H7 (cell line): Measurements from ENCODE around the gene ECHDC1. TPM values are rescaled to one million over a fixed set of nuclear protein-coding genes. Genes with fewer than 3 reads are reported as not detected.

Experiments
- DNase-seq: peaks from one replicate; pipeline ENCODE4 v3.0.0; 2012
- H3K27me3 ChIP-seq: 2 replicates; pipeline ENCODE4 v1.6.0; 2011; ENCODE audit warnings: mild to moderate bottlenecking, low read length; ENCODE audit not compliant: control insufficient read depth, insufficient read depth
- H3K36me3 ChIP-seq: replicated peaks from 2 replicates; pipeline ENCODE4 v1.5.1; 2011; ENCODE audit warnings: low read length; ENCODE audit not compliant: control insufficient read depth, insufficient read depth
- H3K4me3 ChIP-seq: 2 replicates; pipeline ENCODE4 v1.5.1; 2011; ENCODE audit warnings: low read depth, mild to moderate bottlenecking, control low read depth, low read length, moderate library complexity; ENCODE audit not compliant: insufficient read depth
- total RNA-seq: library from RNA; depleted of rRNA; stranded (reverse); fragments of >200 nt; shearing (Covaris generic); gene quantifications from 2 replicates; pipeline ENCODE4 v1.2.3, GENCODE V29; 2014

Gene ECHDC1
- total RNA-seq, 1 experiment from 2014 or later: 48.8 TPM

DNA sequence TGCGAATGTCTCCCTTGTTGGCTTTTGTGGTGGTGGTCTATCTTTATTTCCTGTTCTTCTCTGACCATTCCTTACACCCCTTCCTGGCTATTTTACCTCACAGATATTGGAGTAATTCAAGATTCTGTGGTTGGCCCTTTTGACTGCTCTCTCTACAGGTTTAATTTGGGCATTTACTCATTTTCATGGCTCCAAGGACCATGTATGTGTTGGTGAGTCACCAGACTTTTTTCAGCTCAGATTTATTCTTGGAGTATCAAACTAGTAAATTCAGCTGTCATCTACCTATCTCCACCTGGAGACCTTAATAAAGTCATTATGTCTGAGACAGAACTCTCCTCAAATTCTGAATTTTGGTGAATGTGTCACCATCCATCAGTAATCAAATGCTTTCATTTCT, 61.2 kb downstream of the ECHDC1 start:
- Histone ChIP-seq H3K4me3 (no peak overlapping the region), H3K27me3 (no peaks in the 10 kb centered on the region), H3K36me3 (peaks cover 5% of the 10 kb centered on the region)
- no peak for DNase-seq

DNA sequence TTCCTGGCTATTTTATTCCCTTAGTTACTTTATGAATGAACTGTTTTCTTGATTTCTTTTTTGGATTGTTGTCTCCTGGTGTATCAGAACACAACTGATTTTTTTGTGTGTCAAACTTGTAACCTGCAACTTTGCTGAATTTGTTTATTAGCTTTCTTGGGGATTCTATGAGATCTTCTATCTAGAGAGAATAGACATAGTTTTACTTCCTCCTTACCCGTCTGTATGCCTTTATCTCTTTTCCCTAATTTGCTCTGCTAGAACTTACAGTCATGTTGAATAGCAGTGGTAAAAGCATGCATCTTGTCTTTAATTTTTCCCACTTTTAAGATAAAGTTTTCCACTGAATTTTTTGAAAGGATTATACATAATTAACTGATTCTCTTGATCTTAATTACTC, 63.6 kb downstream of the ECHDC1 start:
- Histone ChIP-seq H3K4me3 (no peak overlapping the region), H3K36me3 (peaks cover 1% of the 10 kb centered on the region), H3K27me3 (no peaks in the 10 kb centered on the region)
- no peak for DNase-seq

DNA sequence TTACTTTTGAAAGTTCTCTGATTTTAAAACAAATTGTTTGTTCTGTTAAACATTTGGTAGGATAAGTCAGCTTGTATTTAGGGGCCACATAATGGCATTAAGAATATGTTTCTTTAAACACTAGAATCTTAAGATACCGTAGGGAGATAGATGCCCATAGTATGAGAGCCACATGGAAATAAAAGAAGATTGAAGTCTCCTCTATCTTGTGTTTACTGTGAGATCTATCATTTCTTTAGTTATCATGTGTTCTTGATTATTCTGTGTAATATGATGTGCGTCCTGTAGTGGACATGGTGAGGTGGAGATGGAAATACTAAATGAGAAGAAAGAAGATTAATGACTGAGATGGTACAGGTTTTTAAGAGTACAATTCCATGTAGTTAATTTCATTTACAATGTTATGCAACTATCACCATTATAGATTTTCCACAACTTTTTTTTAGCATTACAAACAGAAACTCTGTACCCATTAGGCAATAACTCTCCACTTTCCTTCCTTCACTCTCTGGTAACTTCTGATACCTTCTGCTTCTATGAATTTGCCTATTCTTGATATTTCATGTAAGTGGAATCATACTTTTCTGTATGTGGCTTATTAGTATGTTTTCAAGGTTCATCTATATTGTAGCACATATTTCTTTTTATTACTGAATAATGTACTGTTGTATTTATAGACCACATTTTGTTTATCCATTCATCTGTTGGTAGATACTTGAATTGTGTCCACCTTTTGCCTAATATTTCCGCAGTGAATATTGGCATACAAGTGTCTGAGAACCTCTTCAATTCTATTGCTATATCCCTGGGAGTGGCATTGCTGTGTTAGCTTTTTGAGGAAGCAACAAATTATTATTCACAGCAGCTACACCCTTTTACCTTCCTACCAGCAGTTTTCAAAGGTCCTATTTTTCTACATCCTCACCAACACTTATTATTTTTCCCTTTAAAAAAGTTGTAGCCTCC, 65.2 kb downstream of the ECHDC1 start:
- Histone ChIP-seq H3K27me3 (no peaks in the 10 kb centered on the region), H3K36me3 (no peaks in the 10 kb centered on the region; the same call in 1 of the 2 replicates), H3K4me3 (no peak overlapping the region)
- DNase-seq: no peak

DNA sequence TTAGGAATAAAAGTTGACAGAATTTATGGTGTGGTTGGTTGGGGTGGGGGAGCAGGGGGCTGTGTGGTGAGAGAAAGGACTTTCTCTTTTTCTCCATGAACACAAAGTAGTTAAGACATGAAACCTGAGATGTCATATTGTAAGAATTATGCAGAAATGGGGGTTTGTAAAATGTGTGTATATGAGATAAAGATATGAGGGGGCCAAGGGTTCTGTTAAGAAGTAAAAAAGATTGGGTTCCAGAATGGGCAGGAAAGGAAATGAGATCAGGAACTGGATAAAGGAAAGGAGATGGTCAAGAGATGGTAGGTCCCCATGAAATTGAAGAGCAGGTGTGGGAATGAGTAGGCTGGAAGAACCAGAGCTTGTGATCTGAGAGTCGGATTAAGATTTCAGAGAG, 67.1 kb downstream of the ECHDC1 start:
- no peak overlapping the region for H3K4me3 ChIP-seq
- H3K27me3 ChIP-seq: no peaks in the 10 kb centered on the region
- H3K36me3 ChIP-seq: no peaks in the 10 kb centered on the region; the same call in 1 of the 2 replicates
- DNase-seq: no peak

DNA sequence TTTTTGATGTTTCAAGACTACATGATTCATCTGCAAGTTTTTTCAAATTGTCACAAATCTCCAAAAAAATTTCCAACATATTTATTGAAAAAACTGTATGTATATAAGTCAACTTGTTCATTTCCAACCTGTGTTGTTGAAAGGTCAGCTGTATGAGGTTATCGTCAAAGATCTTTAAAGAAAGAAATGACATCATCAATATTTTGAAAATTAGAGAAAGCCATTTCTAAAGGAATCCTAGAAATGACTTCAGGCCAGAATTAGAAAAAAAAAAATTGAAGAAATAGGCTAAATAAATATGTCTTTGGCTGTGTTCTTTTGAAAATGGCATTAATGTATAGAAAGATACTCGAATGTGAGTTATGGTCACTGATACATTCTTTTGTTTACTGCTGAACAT, 69.9 kb downstream of the ECHDC1 start:
- Histone ChIP-seq H3K36me3 (no peaks in the 10 kb centered on the region), H3K27me3 (no peaks in the 10 kb centered on the region), H3K4me3 (no peak overlapping the region)
- no peak for DNase-seq

DNA sequence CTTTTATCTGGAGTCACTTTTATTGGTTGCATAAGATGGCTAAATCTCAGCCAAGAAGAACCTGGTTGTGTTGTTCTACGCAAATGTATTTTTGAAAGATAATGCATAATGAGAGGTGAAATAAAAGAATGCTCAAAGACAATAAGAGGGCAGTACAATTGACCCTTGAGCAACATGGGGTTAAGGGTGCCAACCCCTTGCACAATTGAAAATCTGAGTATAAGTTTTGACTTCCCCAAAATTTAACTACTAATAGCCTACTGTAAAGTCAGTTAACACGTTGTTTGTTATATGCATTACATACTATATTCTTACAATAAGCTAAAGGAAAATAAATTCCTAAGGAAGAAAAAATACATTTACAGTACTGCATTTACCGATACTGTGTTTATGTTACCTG, 70.8 kb downstream of the ECHDC1 start:
- Histone ChIP-seq H3K36me3 (no peaks in the 10 kb centered on the region), H3K27me3 (no peaks in the 10 kb centered on the region), H3K4me3 (no peak overlapping the region)
- DNase-seq: no peak

DNA sequence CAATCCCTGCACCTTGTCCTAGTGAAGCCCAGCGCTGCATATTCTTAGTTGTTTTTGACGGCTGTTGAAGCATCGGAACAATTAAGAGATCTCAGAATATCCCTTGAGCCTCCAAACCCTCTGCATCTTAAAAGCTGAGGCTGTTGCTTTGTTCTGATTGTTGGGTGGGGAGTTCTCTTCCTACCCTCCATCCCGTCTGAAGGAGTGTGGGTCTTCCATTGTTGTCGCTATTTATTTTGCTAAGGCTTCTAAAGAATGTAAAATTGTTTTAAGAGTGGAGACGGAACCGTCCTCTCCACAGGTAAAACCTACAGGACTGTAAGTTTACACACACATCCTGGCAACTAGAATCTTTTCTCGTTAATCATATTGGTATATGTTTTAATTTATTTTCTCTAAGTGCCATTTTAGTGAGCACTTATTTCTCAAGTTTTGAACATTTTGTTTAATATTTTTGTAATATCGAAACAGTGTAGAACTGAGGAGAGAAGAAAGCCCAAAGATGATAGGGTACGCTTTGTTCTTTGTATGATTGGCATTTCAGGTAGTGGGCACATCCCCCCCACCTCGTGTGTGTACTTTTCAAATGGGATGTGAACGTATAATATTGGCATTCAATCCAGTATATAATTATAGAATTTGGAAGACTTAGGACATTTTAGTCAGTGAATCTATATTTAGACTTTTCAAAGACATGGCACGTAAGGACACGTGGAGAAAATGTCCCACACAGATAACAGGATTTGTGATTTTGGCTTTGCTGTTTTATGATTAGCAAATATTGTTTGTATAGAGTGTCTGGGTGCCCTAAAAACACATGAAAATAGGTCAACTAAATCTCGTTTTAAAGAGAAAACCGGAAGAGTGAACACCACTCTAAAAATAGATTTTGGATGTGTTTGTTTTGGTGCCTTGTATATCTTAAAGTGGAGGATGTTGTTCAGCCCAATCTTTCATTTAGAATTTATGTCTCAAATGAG, 75.5 kb downstream of the ECHDC1 start:
- Histone ChIP-seq H3K36me3 (no peaks in the 10 kb centered on the region), H3K4me3 (peak overlapping the region; percentile 94), H3K27me3 (no peaks in the 10 kb centered on the region)
- DNase-seq: no peak

DNA sequence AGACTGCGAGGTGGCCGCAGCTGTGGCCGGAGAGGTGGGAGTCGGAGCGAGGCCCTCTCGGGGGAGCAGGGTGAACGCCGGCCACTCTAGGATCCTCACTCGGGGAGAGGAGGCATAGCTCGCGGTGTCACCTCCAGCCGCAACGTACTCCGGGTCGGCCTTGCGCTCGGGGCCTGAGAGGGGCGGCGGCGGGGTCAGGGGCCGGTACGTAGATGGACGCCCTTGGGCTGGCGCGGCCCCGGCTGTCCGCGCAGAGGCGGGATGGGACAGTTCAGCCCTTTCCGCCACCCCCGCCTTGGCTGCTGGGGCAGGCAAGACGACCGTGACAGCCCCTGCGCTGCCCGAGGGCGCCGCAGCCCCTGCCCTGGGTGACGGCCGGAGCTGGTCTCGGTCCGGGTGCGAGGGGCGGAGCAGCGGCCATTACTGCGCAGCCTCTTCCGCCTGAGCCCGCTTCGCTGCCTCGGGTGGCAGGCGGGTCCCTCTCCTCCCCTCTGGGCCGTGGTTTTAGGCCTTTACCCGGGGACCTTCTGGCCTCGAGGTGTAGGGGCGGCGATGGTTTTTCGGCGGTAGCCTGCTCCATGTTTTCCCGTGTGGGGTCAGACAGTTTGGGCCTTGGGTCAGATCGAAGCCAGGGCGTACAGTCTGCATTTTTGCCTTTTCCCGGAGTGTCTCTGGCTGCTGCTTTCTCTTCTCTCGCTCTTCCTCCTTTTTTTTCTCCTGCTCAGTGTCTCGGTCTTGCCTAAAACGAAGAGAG, 76.3 kb downstream of the ECHDC1 start:
- Histone ChIP-seq H3K36me3 (no peaks in the 10 kb centered on the region), H3K27me3 (no peaks in the 10 kb centered on the region), H3K4me3 (peak overlapping the region; percentile 94)
- peak; percentile 76 for DNase-seq

DNA sequence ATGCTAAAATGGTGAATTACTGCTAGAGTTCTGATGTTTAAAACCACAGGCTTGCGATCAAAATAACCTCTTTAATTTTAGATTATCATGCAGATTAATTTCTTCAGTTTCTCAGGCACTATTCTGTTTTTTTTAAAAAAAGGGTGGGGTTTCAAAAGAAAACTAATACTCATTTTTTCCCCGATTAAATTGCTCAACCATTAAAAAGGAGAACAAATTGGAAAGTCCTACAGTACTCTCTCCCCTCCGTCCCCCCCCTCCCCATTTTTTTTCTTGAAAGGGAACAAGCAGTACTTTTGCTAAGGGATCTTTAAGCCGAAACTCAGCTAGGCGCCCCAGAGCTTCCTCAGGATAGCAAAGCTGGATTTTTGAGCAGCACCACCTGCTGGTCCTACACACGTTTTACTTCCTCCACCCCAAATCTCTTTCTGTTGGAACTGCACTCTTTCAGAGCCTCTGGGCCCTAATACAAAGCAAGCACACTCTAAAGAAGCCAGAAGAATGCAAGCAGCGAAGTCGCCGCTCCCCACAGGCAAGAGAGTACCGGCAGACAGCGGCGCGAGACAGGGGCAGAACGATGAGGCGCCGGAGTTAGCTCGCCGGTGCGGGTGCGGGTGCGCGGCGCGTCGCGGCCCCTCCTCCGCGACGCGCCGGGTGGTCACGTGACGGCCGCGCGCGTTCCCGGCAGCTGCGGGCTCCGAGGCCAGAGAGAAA, 77.1 kb downstream of the ECHDC1 start, which contains the start of gene RNF146:
TSS of gene RNF146 (plus strand) at position 687 of the 714 bp plus-strand sequence. CDS start 13,475 bp downstream, outside the sequence.
- no peaks in the 10 kb centered on the region for H3K27me3 ChIP-seq
- no peaks in the 10 kb centered on the region for H3K36me3 ChIP-seq
- DNase-seq: peak; percentile 85
- H3K4me3 ChIP-seq: peak within 1 kb of the TSS; percentile 94

DNA sequence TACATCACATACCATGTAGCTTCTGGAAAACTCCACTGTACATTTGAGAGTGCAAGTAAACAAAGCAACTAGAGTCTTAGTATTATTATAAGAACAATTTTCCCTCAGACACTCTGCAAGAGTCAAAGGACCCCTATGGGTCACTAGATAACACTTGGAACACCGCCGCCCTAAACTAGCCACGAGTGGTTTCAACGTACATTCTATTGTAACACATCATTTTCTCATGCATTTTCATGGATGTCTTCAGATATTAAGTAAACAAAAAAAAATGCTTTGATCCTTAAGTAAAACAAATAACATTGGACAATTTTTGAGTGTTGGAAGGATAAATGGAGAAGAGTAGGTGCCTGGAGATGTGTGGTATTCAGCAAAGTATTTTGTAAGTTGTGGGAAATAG, 79.9 kb downstream of the ECHDC1 start:
- H3K36me3 ChIP-seq: no peaks in the 10 kb centered on the region
- DNase-seq: no peak
- no peaks in the 10 kb centered on the region for H3K27me3 ChIP-seq
- no peak overlapping the region for H3K4me3 ChIP-seq

DNA sequence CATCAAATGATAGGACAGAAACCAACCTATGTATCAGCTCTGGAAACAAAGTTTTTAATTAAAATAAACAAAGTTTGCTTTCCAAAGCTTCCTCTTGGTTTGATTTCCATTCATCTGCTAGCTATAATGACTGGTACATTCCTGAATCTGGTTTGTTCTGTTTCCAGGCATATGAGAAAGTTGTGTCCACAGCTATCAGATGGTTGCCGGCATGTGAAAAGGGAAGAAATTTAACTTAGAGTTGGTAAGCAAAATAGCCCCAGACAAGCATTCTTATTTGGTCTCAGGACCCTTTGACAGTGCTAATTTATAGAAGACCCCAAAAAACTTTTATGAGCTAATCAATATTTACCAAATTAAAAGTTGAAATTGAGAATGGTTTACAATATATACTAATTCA, 80.5 kb downstream of the ECHDC1 start:
- DNase-seq: no peak
- Histone ChIP-seq H3K36me3 (no peaks in the 10 kb centered on the region), H3K4me3 (no peak overlapping the region), H3K27me3 (no peaks in the 10 kb centered on the region)

DNA sequence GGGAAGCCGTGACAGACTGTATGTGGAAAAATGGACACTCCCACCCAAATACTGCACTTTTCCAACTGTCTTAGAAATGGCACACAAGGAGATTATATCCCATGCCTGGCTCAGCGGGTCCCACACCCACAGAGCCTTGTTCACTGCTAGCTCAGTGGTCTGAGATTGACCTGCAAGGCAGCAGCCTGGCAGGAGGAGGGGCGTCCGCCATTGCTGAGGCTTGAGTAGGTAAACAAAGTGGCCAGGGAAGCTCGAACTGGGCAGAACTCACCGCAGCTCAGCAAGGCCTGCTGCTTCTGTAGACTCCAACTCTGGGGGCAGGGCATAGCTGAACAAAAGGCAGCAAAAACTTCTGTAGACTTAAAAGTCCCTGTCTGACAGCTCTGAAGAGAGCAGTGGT, 88.1 kb downstream of the ECHDC1 start:
- no peak overlapping the region for H3K4me3 ChIP-seq
- no peaks in the 10 kb centered on the region for H3K27me3 ChIP-seq
- DNase-seq: no peak
- H3K36me3 ChIP-seq: no peaks in the 10 kb centered on the region

DNA sequence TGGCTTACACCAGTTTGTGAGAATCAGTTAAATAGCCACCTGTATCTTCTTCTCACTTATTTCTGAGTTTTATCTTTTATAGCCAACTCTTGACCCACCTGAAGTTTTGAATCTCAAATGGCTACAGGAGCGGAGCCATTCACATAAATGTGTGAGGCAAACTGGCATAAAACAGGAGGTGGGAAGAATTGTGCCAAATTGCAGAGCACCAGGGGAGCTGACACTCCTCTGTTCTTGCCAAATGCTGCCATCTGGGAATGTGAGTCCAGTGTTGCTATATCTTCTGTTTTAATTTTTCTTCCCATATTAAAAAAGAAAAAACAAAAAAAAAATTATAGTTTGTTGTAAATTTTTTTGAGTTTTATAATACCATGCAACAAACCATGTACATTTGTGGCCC, 93.8 kb downstream of the ECHDC1 start:
- DNase-seq: no peak
- no peaks in the 10 kb centered on the region for H3K27me3 ChIP-seq
- no peak overlapping the region for H3K4me3 ChIP-seq
- no peaks in the 10 kb centered on the region for H3K36me3 ChIP-seq
